ENCODE data around the gene LDB2. TPM values are rescaled to one million over a fixed set of nuclear protein-coding genes. Genes with fewer than 3 reads are reported as not detected.

The LDB2 gene
- total RNA-seq, 3 donors from 2014 or later = 34.5 to 68.8 (median 36.5) TPM

GRCh38 chr4:16883806-16884205, 14.6 kb downstream of the LDB2 start:
- no peak for DNase-seq (ENCODE audit: low spot score in 2 of 2)
- intact Hi-C loops (cut with DNase I; ENCODE audit: low total_unique reads) = no loop called here
- no peak overlapping the region for H3K27ac ChIP-seq
- TF ChIP-seq, protein P1, sequence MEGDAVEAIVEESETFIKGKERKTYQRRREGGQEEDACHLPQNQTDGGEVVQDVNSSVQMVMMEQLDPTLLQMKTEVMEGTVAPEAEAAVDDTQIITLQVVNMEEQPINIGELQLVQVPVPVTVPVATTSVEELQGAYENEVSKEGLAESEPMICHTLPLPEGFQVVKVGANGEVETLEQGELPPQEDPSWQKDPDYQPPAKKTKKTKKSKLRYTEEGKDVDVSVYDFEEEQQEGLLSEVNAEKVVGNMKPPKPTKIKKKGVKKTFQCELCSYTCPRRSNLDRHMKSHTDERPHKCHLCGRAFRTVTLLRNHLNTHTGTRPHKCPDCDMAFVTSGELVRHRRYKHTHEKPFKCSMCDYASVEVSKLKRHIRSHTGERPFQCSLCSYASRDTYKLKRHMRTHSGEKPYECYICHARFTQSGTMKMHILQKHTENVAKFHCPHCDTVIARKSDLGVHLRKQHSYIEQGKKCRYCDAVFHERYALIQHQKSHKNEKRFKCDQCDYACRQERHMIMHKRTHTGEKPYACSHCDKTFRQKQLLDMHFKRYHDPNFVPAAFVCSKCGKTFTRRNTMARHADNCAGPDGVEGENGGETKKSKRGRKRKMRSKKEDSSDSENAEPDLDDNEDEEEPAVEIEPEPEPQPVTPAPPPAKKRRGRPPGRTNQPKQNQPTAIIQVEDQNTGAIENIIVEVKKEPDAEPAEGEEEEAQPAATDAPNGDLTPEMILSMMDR (IDR thresholded peaks at IDR 0.05) = no peak
- TF ChIP-seq POLR2AphosphoS5 (IDR thresholded peaks at IDR 0.05) (no peak), POLR2A (IDR thresholded peaks at IDR 0.05) (no peak)
- H3K27me3 ChIP-seq = no peaks in the 10 kb centered on the region
- H3K4me1 ChIP-seq = no peaks in the 10 kb centered on the region
- no peak overlapping the region for H3K4me3 ChIP-seq
- no peaks in the 10 kb centered on the region for H3K9me3 ChIP-seq
- no peaks in the 10 kb centered on the region for H3K36me3 ChIP-seq

DNA sequence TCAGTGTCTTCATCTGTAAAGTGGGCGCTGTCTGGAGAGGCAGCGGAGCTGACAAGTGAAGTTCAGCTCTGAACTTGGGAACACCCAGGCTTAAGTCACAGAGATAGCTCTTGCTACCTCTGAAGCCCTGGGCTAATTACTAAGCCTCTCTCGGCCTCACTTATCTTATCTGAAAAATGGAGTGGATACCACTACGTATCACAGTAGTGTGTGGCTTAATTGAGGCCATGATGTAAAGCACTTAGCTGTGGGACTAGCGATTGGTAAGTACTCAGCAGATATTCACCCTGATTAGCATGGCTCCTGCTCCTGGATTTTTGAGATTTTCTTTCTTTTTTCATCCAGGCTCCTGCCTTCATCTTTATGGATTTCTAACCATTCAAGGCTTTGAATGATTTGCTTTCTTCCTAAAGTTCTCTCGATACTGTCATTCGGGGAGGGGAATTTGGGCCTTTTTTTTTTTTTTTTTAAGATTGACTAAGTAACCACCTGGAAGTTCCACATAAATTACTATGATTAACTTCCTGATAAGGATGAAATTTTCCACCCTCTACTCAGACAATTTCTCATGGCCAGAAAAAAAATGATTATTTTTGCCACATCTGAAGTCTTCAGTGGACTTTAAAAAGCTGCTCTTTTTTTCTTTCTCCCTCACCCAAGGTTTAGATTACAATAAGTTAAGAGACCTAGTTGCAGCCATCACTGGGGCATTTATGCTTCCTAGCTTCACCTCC, 17.1 kb downstream of the LDB2 start:
- intact Hi-C loops (cut with DNase I; ENCODE audit: low total_unique reads) = no loop called here
- TF ChIP-seq POLR2A (IDR thresholded peaks at IDR 0.05) (no peak), POLR2AphosphoS5 (IDR thresholded peaks at IDR 0.05) (no peak)
- TF ChIP-seq, protein P1 (IDR thresholded peaks at IDR 0.05) = no peak
- no peaks in the 10 kb centered on the region for H3K27me3 ChIP-seq
- H3K4me1 ChIP-seq = no peaks in the 10 kb centered on the region
- H3K9me3 ChIP-seq = no peaks in the 10 kb centered on the region
- H3K27ac ChIP-seq = no peak overlapping the region
- no peak overlapping the region for H3K4me3 ChIP-seq
- no peaks in the 10 kb centered on the region for H3K36me3 ChIP-seq
- DNase-seq (ENCODE audit: low spot score in 2 of 2) = no peak

GRCh38 chr4:16875487-16875886, 23.0 kb downstream of the LDB2 start:
- Histone ChIP-seq H3K36me3 (no peaks in the 10 kb centered on the region), H3K27me3 (no peaks in the 10 kb centered on the region), H3K4me1 (no peaks in the 10 kb centered on the region), H3K9me3 (no peaks in the 10 kb centered on the region), H3K27ac (peak overlapping the region in 1 of 2 donors; percentile 43), H3K4me3 (no peak overlapping the region)
- TF ChIP-seq, protein P1 (IDR thresholded peaks at IDR 0.05) = no peak
- TF ChIP-seq POLR2A (IDR thresholded peaks at IDR 0.05) (no peak), POLR2AphosphoS5 (IDR thresholded peaks at IDR 0.05) (no peak)
- intact Hi-C loops (cut with DNase I; ENCODE audit: low total_unique reads) = no loop called here
- DNase-seq (ENCODE audit: low spot score in 2 of 2) = no peak

DNA sequence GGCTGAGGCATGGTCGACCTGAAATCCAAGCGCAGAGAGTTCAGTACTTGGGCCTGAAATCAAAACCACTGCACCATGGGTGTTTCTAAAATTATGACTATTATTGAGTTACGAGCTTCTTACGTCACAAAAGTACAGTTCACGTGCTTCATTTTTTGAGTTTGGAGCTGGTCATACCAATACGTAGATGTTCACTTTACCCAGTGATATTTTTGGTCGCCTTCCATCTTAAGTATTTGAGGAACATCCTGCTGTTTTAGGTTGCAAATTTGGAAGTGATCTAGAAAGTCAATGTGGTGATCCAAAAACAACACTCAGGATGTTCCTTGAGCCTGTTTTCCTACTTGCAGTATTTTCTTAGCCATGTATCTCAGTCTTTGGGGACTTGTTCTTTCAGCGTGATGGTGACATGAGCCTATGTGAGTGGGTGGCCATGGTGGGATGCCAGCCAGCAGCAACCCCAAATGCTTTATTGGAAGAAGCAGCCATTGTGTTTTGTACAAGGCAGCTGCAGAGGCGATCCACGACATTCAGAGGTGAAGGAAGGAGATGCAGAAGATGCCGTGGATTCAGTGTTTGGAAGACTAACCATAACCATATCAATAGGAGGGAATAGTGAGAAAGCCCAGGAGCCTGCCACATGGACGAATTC, 28.7 kb downstream of the LDB2 start:
- TF ChIP-seq, protein P1 (IDR thresholded peaks at IDR 0.05) = no peak
- no peak for TF ChIP-seq POLR2A (IDR thresholded peaks at IDR 0.05)
- TF ChIP-seq POLR2AphosphoS5 (IDR thresholded peaks at IDR 0.05) = no peak
- H3K36me3 ChIP-seq = no peaks in the 10 kb centered on the region
- H3K4me1 ChIP-seq = no peaks in the 10 kb centered on the region
- intact Hi-C loops (cut with DNase I; ENCODE audit: low total_unique reads) = no loop called here
- no peak for DNase-seq (ENCODE audit: low spot score in 2 of 2)
- H3K27me3 ChIP-seq = no peaks in the 10 kb centered on the region
- no peaks in the 10 kb centered on the region for H3K9me3 ChIP-seq
- H3K4me3 ChIP-seq = no peak overlapping the region
- no peak overlapping the region for H3K27ac ChIP-seq

GRCh38 chr4:16868674-16869073, 29.8 kb downstream of the LDB2 start:
- Histone ChIP-seq H3K27me3 (no peaks in the 10 kb centered on the region), H3K9me3 (peaks cover 0 to 2% of the 10 kb centered on the region in 2 donors), H3K27ac (no peak overlapping the region), H3K36me3 (no peaks in the 10 kb centered on the region), H3K4me3 (no peak overlapping the region), H3K4me1 (no peaks in the 10 kb centered on the region)
- TF ChIP-seq, protein P1 (IDR thresholded peaks at IDR 0.05) = no peak
- no peak for TF ChIP-seq POLR2A (IDR thresholded peaks at IDR 0.05)
- no peak for TF ChIP-seq POLR2AphosphoS5 (IDR thresholded peaks at IDR 0.05)
- no peak for DNase-seq (ENCODE audit: low spot score in 2 of 2)
- intact Hi-C loops (cut with DNase I; ENCODE audit: low total_unique reads) = no loop called here

Data from breast epithelium (tissue), 4 donors.